Natural killer cell (primary cell): ENCODE results near the gene ZNF592. TPM values are rescaled to one million over a fixed set of nuclear protein-coding genes. Genes with fewer than 3 reads are reported as not detected.
A peak's percentile ranks its signal among the peaks of the same experiment; 100 is the strongest.
"Not testable (repeated sequence)": the region's sequence is repeated elsewhere in the genome, so short reads cannot be mapped to it uniquely, and the experiment has no call there.

Experiments
- ATAC-seq, 3 donors: fragments of 150-1000 bp in 2 of 3; fragments of 200-7000 bp in 1 of 3; cut with Tn5 transposase; 1 replicate in 1 of 3; 2 replicates in 2 of 3; pipeline ENCODE4 v1.10.0; 2021; ENCODE audit warnings: mild to moderate bottlenecking in 2 of 3, moderate library complexity in 2 of 3
- DNase-seq, 2 donors: peaks; one replicate each; pipeline versions ENCODE4 v3.0.0 to v3.0.0-alpha.2; 2013 to 2021; ENCODE audit warnings: mixed read lengths in 1 of 2
- H3K27ac ChIP-seq: one replicate; pipeline ENCODE4 v1.5.1; 2013; ENCODE audit warnings: mild to moderate bottlenecking, low read length
- H3K27me3 ChIP-seq: one replicate; pipeline ENCODE4 v1.6.1; 2013; ENCODE audit warnings: low read length; ENCODE audit not compliant: control insufficient read depth, insufficient read depth
- H3K36me3 ChIP-seq: one replicate; pipeline ENCODE4 v1.6.1; 2013; ENCODE audit warnings: low read length; ENCODE audit not compliant: control insufficient read depth, insufficient read depth
- H3K4me1 ChIP-seq: one replicate; pipeline ENCODE4 v1.6.1; 2013; ENCODE audit warnings: low read length; ENCODE audit not compliant: control insufficient read depth, insufficient read depth
- H3K4me3 ChIP-seq: one replicate; pipeline ENCODE4 v1.5.1; 2013; ENCODE audit warnings: low read length
- H3K9me3 ChIP-seq: one replicate; pipeline ENCODE4 v1.6.1; 2013; ENCODE audit warnings: low read length; ENCODE audit not compliant: control insufficient read depth, insufficient read depth
- H3K27ac Mint-ChIP-seq, 2 donors: one replicate each; pipeline ENCODE4 v1.8.0; 2022; ENCODE audit warnings: mild to moderate bottlenecking in 2 of 2, mixed read lengths in 2 of 2, moderate library complexity in 1 of 2
- H3K27me3 Mint-ChIP-seq, 2 donors: one replicate each; pipeline ENCODE4 v1.8.0; 2022; ENCODE audit warnings: low read depth in 2 of 2, mixed read lengths in 2 of 2
- H3K36me3 Mint-ChIP-seq: one replicate; pipeline ENCODE4 v1.8.0; 2022; ENCODE audit warnings: mixed read lengths
- H3K4me1 Mint-ChIP-seq, 2 donors: one replicate each; pipeline ENCODE4 v1.8.0; 2022; ENCODE audit warnings: mixed read lengths in 2 of 2
- H3K4me3 Mint-ChIP-seq: one replicate; pipeline ENCODE4 v1.8.0; 2022; ENCODE audit warnings: mild to moderate bottlenecking, moderate library complexity, mixed read lengths
- H3K9me3 Mint-ChIP-seq, 2 donors: one replicate each; pipeline ENCODE4 v1.8.0; 2022; ENCODE audit warnings: mixed read lengths in 2 of 2
- CTCF ChIP-seq: fragments of 200-600 bp; IDR thresholded peaks from one replicate; pipeline ENCODE4 v1.8.0; 2022; ENCODE audit warnings: antibody characterized with exemption
- WGBS: methylation state at CpG from one replicate; pipeline ENCODE4 v1.1.7; 2013; ENCODE audit warnings: missing lambda C conversion rate; ENCODE audit not compliant: insufficient coverage; 5-methylcytosine and 5-hydroxymethylcytosine counted together
- intact Hi-C: fragments of 100-400 bp; cut with micrococcal nuclease; formaldehyde crosslinking; loops from one replicate; pipeline ENCODE4 v1.14.2; 2022
- total RNA-seq, 4 donors: library from RNA; stranded (reverse); fragments of 120-200 nt in 1 of 4; gene quantifications; one replicate each; pipeline versions ENCODE4 v1.2.3 to v1.2.4, GENCODE V29; 2013 to 2022

Gene ZNF592
- total RNA-seq, 3 donors from 2014 or later (not counting 1 experiment from before 2014, with no cell fraction given) = 38.0 to 43.8 (median 39.1) TPM

GRCh38 chr15:84749111-84749991, 959 bp downstream of the ZNF592 start:
- H3K36me3 ChIP-seq = no peaks in the 10 kb centered on the region
- peak overlapping the region; percentile 87 for H3K27ac ChIP-seq
- Mint-ChIP-seq H3K9me3 (no peaks in the 10 kb centered on the region), H3K4me1 (peaks cover 59 to 65% of the 10 kb centered on the region in 2 donors), H3K36me3 (no peaks in the 10 kb centered on the region), H3K27ac (peak overlapping the region; percentile 90 to 93), H3K4me3 (peak overlapping the region; percentile 92), H3K27me3 (no peaks in the 10 kb centered on the region)
- no peaks in the 10 kb centered on the region for H3K9me3 ChIP-seq
- ATAC-seq (peak; percentile 27 to 38 (median 35)), DNase-seq (peak; percentile 61 to 64)
- H3K27me3 ChIP-seq = no peaks in the 10 kb centered on the region
- under 1% methylated on average over 15 of the region's 15 CpGs for WGBS
- H3K4me3 ChIP-seq = peak overlapping the region; percentile 87
- TF ChIP-seq CTCF = no peak
- peaks cover 36% of the 10 kb centered on the region for H3K4me1 ChIP-seq
- intact Hi-C loops = loop anchor here (2.0 to 10.0 kb wide), 3 partner anchors 95 to 235 kb away; partner anchors contain the start of genes PDE8A and WDR73

DNA sequence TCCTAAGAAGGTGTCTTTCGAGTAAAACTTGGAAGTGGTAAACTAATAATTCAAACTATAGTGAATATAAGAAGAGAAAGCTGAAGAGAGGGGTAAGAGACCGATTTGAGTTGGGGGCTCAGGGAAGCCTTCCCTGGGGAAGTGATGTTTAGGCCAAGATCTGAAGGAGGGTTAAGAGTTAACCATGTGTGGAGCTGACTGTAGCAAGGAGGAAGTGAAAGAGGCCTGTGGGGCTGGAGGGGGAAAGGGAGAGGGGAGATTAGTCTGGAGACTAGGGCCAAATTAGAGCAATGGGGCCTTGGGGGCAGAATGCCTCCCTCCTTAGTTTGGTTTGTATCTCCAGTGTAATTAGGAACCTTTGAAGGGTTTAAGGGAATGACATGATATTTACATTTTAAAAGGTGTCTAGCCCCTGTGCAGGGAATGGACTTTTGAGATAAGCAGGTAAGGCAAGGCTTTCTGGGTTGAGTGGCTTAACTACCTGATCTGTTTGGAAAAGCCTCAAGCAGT, 2.2 kb downstream of the ZNF592 start:
- Mint-ChIP-seq H3K9me3 (no peaks in the 10 kb centered on the region), H3K27me3 (no peaks in the 10 kb centered on the region), H3K4me1 (peaks cover 54 to 65% of the 10 kb centered on the region in 2 donors), H3K4me3 (peak overlapping the region; percentile 28), H3K27ac (peak overlapping the region; percentile 90 to 93), H3K36me3 (no peaks in the 10 kb centered on the region)
- peak in 1 of 2 donors; percentile 19 for DNase-seq
- H3K36me3 ChIP-seq = no peaks in the 10 kb centered on the region
- TF ChIP-seq CTCF = no peak
- H3K4me1 ChIP-seq = peaks cover 36% of the 10 kb centered on the region
- 26% methylated on average over 2 of the region's 2 CpGs for WGBS
- intact Hi-C loops = no loop called here
- H3K9me3 ChIP-seq = no peaks in the 10 kb centered on the region
- no peak overlapping the region for H3K27ac ChIP-seq
- no peak overlapping the region for H3K4me3 ChIP-seq
- H3K27me3 ChIP-seq = no peaks in the 10 kb centered on the region
- ATAC-seq = no peak

DNA sequence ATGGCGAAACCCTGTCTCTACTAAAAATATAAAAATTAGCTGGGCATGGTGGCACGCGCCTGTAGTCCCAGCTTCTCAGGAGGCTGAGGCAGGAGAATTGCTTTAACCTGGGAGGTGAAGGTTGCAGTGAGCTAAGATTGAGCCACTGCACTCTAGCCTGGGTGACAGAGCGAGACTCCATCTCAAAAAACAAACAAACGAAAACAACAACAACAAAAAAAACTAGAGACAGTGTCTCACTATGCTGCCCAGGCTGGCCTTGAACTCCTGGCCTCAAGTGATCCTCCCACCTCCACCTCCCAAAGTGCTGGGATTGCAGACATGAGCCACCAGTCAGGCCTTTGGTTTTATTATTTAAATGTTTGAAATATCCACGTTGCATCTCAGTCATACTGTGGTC, 3.3 kb downstream of the ZNF592 start:
- H3K27me3 ChIP-seq, ATAC-seq, H3K27me3 Mint-ChIP-seq, H3K9me3 Mint-ChIP-seq, H3K36me3 Mint-ChIP-seq, H3K4me3 Mint-ChIP-seq, DNase-seq, H3K36me3 ChIP-seq, intact Hi-C loops, H3K9me3 ChIP-seq, H3K4me3 ChIP-seq, H3K27ac ChIP-seq: not testable (repeated sequence)
- Mint-ChIP-seq H3K27ac (peak overlapping the region; percentile 4 to 39), H3K4me1 (peaks cover 60 to 66% of the 10 kb centered on the region in 2 donors)
- peaks cover 36% of the 10 kb centered on the region for H3K4me1 ChIP-seq
- 95% methylated on average over 5 of the region's 6 CpGs for WGBS

DNA sequence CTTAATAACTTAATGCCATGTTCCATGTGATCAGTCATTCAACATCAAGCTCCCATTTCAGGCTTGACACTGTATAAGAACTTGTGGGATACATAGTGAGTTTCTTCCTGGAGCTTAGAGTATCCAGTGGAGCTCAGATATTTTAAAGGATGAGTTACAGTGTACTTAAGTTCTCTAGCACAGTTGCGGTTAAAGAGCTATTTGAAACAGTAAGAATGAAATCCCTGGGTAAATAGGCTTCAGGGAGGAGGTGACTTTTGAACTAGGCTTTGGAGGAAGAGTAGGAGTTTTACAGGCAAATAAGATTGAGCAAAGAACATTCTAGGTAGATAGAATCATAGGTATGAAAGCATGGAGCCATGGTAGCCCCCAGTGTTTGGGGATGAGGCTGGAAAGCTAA, 3.8 kb downstream of the ZNF592 start:
- no peak overlapping the region for H3K27ac ChIP-seq
- WGBS = 100% methylated on average over 1 of the region's 1 CpG
- no peak for ATAC-seq
- H3K36me3 ChIP-seq = no peaks in the 10 kb centered on the region
- intact Hi-C loops = no loop called here
- no peaks in the 10 kb centered on the region for H3K36me3 Mint-ChIP-seq
- peak overlapping the region; percentile 0 for H3K4me3 Mint-ChIP-seq
- H3K27me3 Mint-ChIP-seq = no peaks in the 10 kb centered on the region
- no peaks in the 10 kb centered on the region for H3K9me3 Mint-ChIP-seq
- no peaks in the 10 kb centered on the region for H3K9me3 ChIP-seq
- H3K27ac Mint-ChIP-seq = peak overlapping the region; percentile 4 to 39
- H3K4me1 Mint-ChIP-seq = peaks cover 58 to 67% of the 10 kb centered on the region in 2 donors
- H3K27me3 ChIP-seq = no peaks in the 10 kb centered on the region
- peaks cover 31% of the 10 kb centered on the region for H3K4me1 ChIP-seq
- no peak for TF ChIP-seq CTCF
- DNase-seq = no peak
- H3K4me3 ChIP-seq = no peak overlapping the region
